Ishikawa (cell line): ENCODE measurements around the gene SLN.

Source experiments
- CEBPB ChIP-seq: IDR thresholded peaks from 2 replicates; pipeline ENCODE4 v1.6.1; 2012
- NFIC ChIP-seq: IDR thresholded peaks from 2 replicates; pipeline ENCODE4 v1.6.1; 2012
- TAF1 ChIP-seq: IDR thresholded peaks from 2 replicates; pipeline ENCODE4 v1.6.1; 2012; ENCODE audit warnings: low read depth, mild to moderate bottlenecking
- TF ChIP-seq, protein P1 (sequence below): IDR thresholded peaks from 2 replicates; pipeline ENCODE4 v1.6.1; 2012
- TF ChIP-seq, protein P2 (sequence below): IDR thresholded peaks from 2 replicates; pipeline ENCODE4 v1.6.1; 2012

DNA sequence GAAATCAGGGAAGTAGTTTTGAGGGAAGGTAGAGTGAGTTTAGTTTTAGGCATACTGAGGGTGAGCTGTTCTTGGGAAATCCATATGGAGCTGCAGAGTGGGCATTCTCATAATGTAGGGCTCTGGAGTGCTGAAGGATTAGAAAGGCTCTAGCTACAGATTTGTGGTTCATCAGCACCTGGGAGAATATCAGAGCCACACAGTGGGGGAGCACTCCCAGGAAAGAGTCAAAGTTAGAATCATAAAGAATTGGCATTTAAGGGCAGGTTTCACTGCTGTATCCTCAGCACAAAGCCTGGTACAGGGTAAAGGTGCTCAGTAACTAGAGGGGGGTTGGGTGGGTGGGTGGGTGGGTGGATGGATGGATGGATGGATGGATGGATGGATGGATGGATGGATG lies 52.5 kb downstream of the SLN start:
- TF ChIP-seq TAF1 (no peak), CEBPB (no peak), NFIC (no peak)
- TF ChIP-seq, protein P1, sequence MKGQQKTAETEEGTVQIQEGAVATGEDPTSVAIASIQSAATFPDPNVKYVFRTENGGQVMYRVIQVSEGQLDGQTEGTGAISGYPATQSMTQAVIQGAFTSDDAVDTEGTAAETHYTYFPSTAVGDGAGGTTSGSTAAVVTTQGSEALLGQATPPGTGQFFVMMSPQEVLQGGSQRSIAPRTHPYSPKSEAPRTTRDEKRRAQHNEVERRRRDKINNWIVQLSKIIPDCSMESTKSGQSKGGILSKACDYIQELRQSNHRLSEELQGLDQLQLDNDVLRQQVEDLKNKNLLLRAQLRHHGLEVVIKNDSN: no peak
- TF ChIP-seq, protein P2, sequence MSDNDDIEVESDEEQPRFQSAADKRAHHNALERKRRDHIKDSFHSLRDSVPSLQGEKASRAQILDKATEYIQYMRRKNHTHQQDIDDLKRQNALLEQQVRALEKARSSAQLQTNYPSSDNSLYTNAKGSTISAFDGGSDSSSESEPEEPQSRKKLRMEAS: no peak
